Central memory CD8-positive, alpha-beta T cell (primary cell): ENCODE measurements around the gene INSR.
A peak's percentile ranks its signal among the peaks of the same experiment; 100 is the strongest.

ENCODE experiments used
- ATAC-seq: fragments of 150-1000 bp; cut with Tn5 transposase; replicated peaks from 2 replicates; pipeline ENCODE4 v1.10.0; 2022; ENCODE audit warnings: mild to moderate bottlenecking, moderate FRiP score, moderate number of reproducible peaks; ENCODE audit not compliant: poor library complexity, severe bottlenecking; ENCODE audit errors: extremely low read depth
- DNase-seq, 2 donors: peaks; one replicate each; pipeline ENCODE4 v3.0.0; 2021; ENCODE audit warnings: low spot score in 2 of 2
- H3K27ac Mint-ChIP-seq: one replicate; pipeline ENCODE4 v1.8.0; 2022; ENCODE audit warnings: low read depth, mild to moderate bottlenecking, moderate library complexity, mixed read lengths
- H3K27me3 Mint-ChIP-seq: one replicate; pipeline ENCODE4 v1.8.0; 2022; ENCODE audit warnings: mixed read lengths
- H3K36me3 Mint-ChIP-seq: one replicate; pipeline ENCODE4 v1.8.0; 2022; ENCODE audit warnings: mild to moderate bottlenecking, moderate library complexity, mixed read lengths; ENCODE audit not compliant: insufficient read depth
- H3K4me1 Mint-ChIP-seq: one replicate; pipeline ENCODE4 v1.8.0; 2022; ENCODE audit warnings: mixed read lengths
- H3K4me3 Mint-ChIP-seq: one replicate; pipeline ENCODE4 v1.8.0; 2022; ENCODE audit warnings: mild to moderate bottlenecking, moderate library complexity, mixed read lengths
- H3K9me3 Mint-ChIP-seq: one replicate; pipeline ENCODE4 v1.8.0; 2022; ENCODE audit warnings: mixed read lengths

The INSR gene

GRCh38 chr19:7203332-7203731, 90.9 kb downstream of the INSR start:
- Mint-ChIP-seq H3K27ac (no peak overlapping the region), H3K36me3 (peaks cover 2% of the 10 kb centered on the region), H3K9me3 (no peaks in the 10 kb centered on the region), H3K4me1 (no peaks in the 10 kb centered on the region), H3K4me3 (no peak overlapping the region), H3K27me3 (peaks cover 27% of the 10 kb centered on the region)
- ATAC-seq (no peak), DNase-seq (no peak)

GRCh38 chr19:7202888-7203287, 91.3 kb downstream of the INSR start:
- no peak for ATAC-seq
- Mint-ChIP-seq H3K27me3 (peaks cover 27% of the 10 kb centered on the region), H3K36me3 (peaks cover 3% of the 10 kb centered on the region), H3K4me1 (peaks cover under 1% of the 10 kb centered on the region), H3K27ac (no peak overlapping the region), H3K4me3 (no peak overlapping the region), H3K9me3 (no peaks in the 10 kb centered on the region)
- DNase-seq, result no peak

DNA sequence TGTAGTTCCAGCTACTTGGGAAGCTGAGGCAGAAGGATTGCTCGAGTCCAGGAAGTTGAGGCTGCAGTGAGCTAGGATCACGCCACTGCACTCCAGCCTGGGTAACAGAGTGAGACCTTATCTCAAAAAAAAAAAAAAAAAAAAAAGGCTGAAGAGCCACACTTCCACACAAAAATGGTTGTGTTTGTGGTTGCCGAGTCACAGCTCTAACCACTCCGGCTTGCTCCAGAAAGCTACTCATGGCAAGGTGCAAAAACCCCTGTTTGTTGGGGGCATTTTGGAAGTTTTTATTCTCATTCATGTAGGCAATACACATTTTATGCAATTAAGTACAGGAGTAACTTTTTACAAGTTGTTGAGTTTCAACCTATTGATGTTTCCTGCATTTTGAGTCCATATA, 93.5 kb downstream of the INSR start:
- Mint-ChIP-seq H3K9me3 (no peaks in the 10 kb centered on the region), H3K4me1 (peaks cover 12% of the 10 kb centered on the region), H3K36me3 (peaks cover 10% of the 10 kb centered on the region), H3K27ac (no peak overlapping the region), H3K4me3 (no peak overlapping the region), H3K27me3 (peaks cover 15% of the 10 kb centered on the region)
- ATAC-seq (no peak), DNase-seq (no peak)

DNA sequence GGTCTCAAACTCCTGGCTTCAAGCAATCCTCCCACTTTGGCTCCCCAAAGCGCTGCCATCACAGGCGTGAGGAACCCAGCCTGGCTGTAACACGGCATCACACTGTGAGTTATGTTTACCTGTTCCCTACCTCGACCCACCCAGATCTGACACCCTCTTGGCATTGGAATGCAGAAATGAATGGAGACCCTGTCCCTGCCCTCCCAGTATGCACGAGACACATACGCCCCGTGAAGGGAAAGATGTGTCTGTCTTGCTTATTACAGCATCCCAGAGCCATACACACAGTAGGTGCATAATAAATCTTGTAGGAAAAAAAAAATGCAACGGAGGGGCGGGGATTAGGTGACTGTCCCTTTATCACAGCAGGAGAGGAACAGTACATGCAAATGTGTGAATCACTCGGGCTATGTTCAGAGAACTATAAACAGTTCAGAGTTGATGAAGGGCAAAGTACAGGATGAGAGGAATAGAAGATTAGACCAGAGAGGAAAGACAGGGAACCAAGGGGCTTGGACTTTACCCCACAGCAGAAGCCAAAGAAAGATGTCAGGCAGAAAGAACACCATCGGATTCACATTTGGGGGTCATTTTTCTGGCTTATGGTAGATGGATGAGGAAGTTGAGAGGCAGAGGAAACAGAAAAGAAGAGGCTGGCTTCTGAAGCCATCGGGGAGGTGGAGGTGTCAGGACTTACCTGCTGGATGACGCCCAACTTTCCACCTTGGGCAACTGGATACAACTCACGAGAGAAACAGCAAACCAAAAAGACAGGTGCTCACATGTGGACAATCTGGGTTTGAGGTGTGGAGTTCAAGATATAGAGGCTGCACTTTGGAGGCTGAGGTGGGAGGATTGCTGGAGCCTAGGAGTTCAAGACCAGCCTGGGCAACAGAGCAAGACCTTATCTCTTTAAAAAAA, 94.3 kb downstream of the INSR start:
- no peaks in the 10 kb centered on the region for H3K9me3 Mint-ChIP-seq
- no peak overlapping the region for H3K27ac Mint-ChIP-seq
- ATAC-seq, result no peak
- H3K4me3 Mint-ChIP-seq, result no peak overlapping the region
- peaks cover 12% of the 10 kb centered on the region for H3K36me3 Mint-ChIP-seq
- H3K27me3 Mint-ChIP-seq, result peaks cover 15% of the 10 kb centered on the region
- peaks cover 12% of the 10 kb centered on the region for H3K4me1 Mint-ChIP-seq
- DNase-seq, result no peak

GRCh38 chr19:7197760-7198696, 96.2 kb downstream of the INSR start:
- H3K27ac Mint-ChIP-seq, result peak overlapping the region; percentile 99
- no peaks in the 10 kb centered on the region for H3K9me3 Mint-ChIP-seq
- peaks cover 15% of the 10 kb centered on the region for H3K27me3 Mint-ChIP-seq

DNA sequence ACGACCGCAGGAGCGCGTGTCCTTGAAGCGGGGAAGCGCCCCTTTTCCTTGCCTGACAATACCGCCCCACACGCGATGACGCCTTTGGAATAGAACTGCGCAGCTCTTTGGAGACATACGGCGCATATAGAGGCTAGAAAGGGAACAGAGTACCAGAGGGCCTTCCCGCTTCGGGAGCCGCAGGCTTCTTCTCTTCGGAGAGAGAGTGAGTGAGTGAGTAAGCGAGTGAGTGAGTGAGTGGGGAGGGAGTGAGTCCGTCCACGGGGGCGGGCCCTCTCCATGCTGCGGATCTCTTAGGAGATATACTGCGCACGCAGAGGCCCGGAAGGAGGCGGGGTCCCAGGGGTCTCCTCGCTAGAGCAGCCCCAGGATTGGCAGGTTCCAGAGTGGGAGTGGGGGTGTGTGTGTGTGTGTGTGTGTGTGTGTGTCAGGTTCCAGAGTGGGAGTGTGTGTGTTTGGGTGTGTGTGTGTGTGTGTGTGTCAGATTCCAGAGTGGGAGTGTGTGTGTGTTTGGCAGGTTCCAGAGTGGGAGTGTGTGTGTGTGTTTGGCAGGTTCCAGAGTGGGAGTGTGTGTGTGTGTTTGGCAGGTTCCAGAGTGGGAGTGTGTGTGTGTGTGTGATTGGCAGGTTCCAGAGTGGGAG, 97.0 kb downstream of the INSR start:
- Mint-ChIP-seq H3K27ac (peak overlapping the region; percentile 99), H3K36me3 (peaks cover 14% of the 10 kb centered on the region), H3K4me3 (peak overlapping the region; percentile 86), H3K4me1 (peaks cover 20% of the 10 kb centered on the region), H3K27me3 (peaks cover 8% of the 10 kb centered on the region), H3K9me3 (no peaks in the 10 kb centered on the region)
- DNase-seq, result peak; percentile 60 to 73
- peak; percentile 67 for ATAC-seq

More at GRCh38 chr19:7197760-7198696, 96.2 kb downstream of the INSR start:
- Mint-ChIP-seq H3K4me1 (peaks cover 13% of the 10 kb centered on the region), H3K4me3 (peak overlapping the region; percentile 86), H3K36me3 (peaks cover 14% of the 10 kb centered on the region)
- ATAC-seq, result peak; percentile 91
- DNase-seq, result peak; percentile 76 to 88

- Mint-ChIP-seq H3K36me3 (peaks cover 16% of the 10 kb centered on the region), H3K27me3 (peaks cover 4% of the 10 kb centered on the region), H3K4me3 (peak overlapping the region; percentile 86), H3K9me3 (no peaks in the 10 kb centered on the region), H3K4me1 (peaks cover 25% of the 10 kb centered on the region), H3K27ac (peak overlapping the region; percentile 99)
- DNase-seq (no peak), ATAC-seq (no peak)
Measured at GRCh38 chr19:7196763-7197118, 97.5 kb downstream of the INSR start.

- ATAC-seq (no peak), DNase-seq (no peak)
- H3K27me3 Mint-ChIP-seq, result no peaks in the 10 kb centered on the region
- no peak overlapping the region for H3K4me3 Mint-ChIP-seq
- H3K27ac Mint-ChIP-seq, result no peak overlapping the region
- H3K9me3 Mint-ChIP-seq, result no peaks in the 10 kb centered on the region
- H3K36me3 Mint-ChIP-seq, result peaks cover 16% of the 10 kb centered on the region
- peaks cover 35% of the 10 kb centered on the region for H3K4me1 Mint-ChIP-seq
Measured at GRCh38 chr19:7195046-7195445, 99.2 kb downstream of the INSR start.

DNA sequence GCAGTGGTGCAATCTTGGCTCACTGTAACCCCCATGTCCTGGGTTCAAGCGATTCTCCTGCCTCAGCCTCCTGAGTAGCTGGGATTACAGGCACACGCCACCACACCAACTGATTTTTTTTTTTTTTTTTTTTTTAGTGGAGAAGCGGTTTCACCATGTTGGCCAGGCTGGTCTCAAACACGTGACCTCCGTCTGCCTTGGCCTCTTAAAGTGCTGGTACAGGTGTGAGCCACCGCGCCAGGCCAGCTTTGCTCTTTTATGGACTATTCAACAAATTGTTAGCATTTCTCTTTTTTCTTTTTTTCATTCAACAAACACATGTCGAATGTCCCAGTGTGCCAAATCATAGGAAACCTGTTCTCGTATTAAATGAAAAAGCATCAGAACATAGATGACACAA, 99.6 kb downstream of the INSR start:
- H3K4me3 Mint-ChIP-seq, result no peak overlapping the region
- peaks cover 16% of the 10 kb centered on the region for H3K36me3 Mint-ChIP-seq
- no peaks in the 10 kb centered on the region for H3K27me3 Mint-ChIP-seq
- peaks cover 35% of the 10 kb centered on the region for H3K4me1 Mint-ChIP-seq
- H3K9me3 Mint-ChIP-seq, result no peaks in the 10 kb centered on the region
- H3K27ac Mint-ChIP-seq, result no peak overlapping the region
- ATAC-seq, result no peak
- no peak for DNase-seq

DNA sequence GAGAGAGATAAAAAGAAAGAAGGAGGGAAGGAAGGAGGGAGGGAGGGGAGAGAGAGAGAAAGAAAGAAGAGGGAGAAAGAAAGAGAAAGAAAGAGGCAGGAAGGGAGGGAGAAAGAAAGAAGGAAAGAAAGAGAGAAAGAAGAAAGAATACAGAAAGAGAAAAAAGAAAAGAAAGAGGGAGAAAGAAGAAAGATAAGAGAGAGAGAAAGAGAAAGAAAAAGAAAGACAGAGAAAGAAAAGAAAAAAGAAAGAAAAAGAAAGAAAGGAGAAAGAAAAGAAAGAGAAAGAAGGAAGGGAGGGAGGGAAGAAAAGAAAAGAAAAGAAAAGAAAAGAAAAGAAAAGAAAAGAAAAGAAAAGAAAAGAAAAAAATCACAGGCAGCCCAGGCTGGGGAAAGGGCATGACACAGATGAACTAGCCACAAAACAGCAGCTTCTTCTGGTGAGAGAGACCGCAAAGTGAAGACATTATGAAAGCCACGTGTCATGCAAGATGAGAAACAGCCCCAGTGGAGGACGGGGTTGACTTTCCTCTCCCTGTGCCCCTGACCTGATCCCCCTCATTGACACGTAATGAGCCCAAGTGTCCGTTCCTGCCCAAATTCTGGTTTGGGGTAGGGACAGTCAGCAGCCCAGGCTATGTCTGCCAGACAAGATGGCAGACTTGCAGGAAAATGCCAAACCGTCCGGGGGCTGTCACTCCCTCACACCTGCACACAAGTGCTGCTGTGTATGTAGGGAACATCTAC, 102.1 kb downstream of the INSR start:
- peak overlapping the region; percentile 94 for H3K27ac Mint-ChIP-seq
- no peaks in the 10 kb centered on the region for H3K9me3 Mint-ChIP-seq
- H3K4me3 Mint-ChIP-seq, result peak overlapping the region; percentile 64
- H3K36me3 Mint-ChIP-seq, result peaks cover 8% of the 10 kb centered on the region
- ATAC-seq (peak; percentile 91), DNase-seq (peak in 1 of 2 donors; percentile 42)
- peaks cover 27% of the 10 kb centered on the region for H3K4me1 Mint-ChIP-seq
- H3K27me3 Mint-ChIP-seq, result no peaks in the 10 kb centered on the region

- no peak for DNase-seq
- peaks cover 45% of the 10 kb centered on the region for H3K4me1 Mint-ChIP-seq
- no peak overlapping the region for H3K27ac Mint-ChIP-seq
- H3K9me3 Mint-ChIP-seq, result no peaks in the 10 kb centered on the region
- ATAC-seq, result no peak
- peaks cover 10% of the 10 kb centered on the region for H3K36me3 Mint-ChIP-seq
- H3K4me3 Mint-ChIP-seq, result no peak overlapping the region
- H3K27me3 Mint-ChIP-seq, result no peaks in the 10 kb centered on the region
Measured at GRCh38 chr19:7188698-7189629, 105.2 kb downstream of the INSR start.
